MCF 10A (cell line): ENCODE data around the gene FAM3A. TPM values are rescaled to one million over a fixed set of nuclear protein-coding genes. Genes with fewer than 3 reads are reported as not detected.

Source experiments
- BruUV-seq: library from RNA; stranded (reverse); fragments of 400-500 nt; replicated peaks from 2 replicates; lab custom pipeline; 2021; lab: Mats Ljungman, UMichigan
- CTCF ChIA-PET: fragments of 300-600 bp; sonication (Branson Sonifier 250); formaldehyde crosslinking; extraction: SDS; loops from one replicate; lab custom pipeline; 2021; ENCODE audit warnings: antibody characterized with exemption, inconsistent platforms; lab: Yijun Ruan, JAX
- POLR2A ChIA-PET: fragments of 300-600, 350-650 bp; sonication (Branson Sonifier 250); formaldehyde crosslinking; extraction: SDS; loops from one replicate; lab custom pipeline; 2020; ENCODE audit warnings: antibody characterized with exemption, inconsistent platforms; lab: Yijun Ruan, JAX
- DNase-seq: peaks from one replicate; pipeline ENCODE4 v3.0.0-alpha.2; 2018; ENCODE audit not compliant: unreplicated experiment
- H3K27ac Mint-ChIP-seq: one replicate; pipeline ENCODE4 v1.8.0; 2022; ENCODE audit warnings: mild to moderate bottlenecking, low read depth, mixed read lengths; ENCODE audit not compliant: unreplicated experiment
- H3K27me3 Mint-ChIP-seq: one replicate; pipeline ENCODE4 v1.8.0; 2022; ENCODE audit warnings: mixed read lengths; ENCODE audit not compliant: insufficient read depth, unreplicated experiment
- H3K36me3 Mint-ChIP-seq: one replicate; pipeline ENCODE4 v1.8.0; 2022; ENCODE audit warnings: mild to moderate bottlenecking, moderate library complexity, mixed read lengths; ENCODE audit not compliant: insufficient read depth, unreplicated experiment
- H3K4me1 Mint-ChIP-seq: one replicate; pipeline ENCODE4 v1.8.0; 2022; ENCODE audit warnings: mixed read lengths; ENCODE audit not compliant: insufficient read depth, unreplicated experiment
- H3K4me3 Mint-ChIP-seq: one replicate; pipeline ENCODE4 v1.8.0; 2022; ENCODE audit warnings: mild to moderate bottlenecking, moderate library complexity, mixed read lengths; ENCODE audit not compliant: unreplicated experiment
- H3K9me3 Mint-ChIP-seq: one replicate; pipeline ENCODE4 v1.8.0; 2022; ENCODE audit warnings: mixed read lengths; ENCODE audit not compliant: unreplicated experiment
- CTCF ChIP-seq: fragments of 200-600 bp; IDR thresholded peaks from one replicate; pipeline ENCODE4 v1.8.0; 2022; ENCODE audit warnings: antibody characterized with exemption, mild to moderate bottlenecking; ENCODE audit not compliant: unreplicated experiment
- intact Hi-C: fragments of 100-400 bp; cut with micrococcal nuclease; formaldehyde crosslinking; loops from 2 replicates; pipeline ENCODE4 v1.14.1; 2022
- total RNA-seq: library from RNA; stranded (reverse); gene quantifications from 2 replicates; pipeline ENCODE4 v1.2.3, GENCODE V29; 2022

The FAM3A gene
- total RNA-seq, 1 experiment from 2014 or later = 40.9 TPM

- Mint-ChIP-seq H3K36me3 (peaks cover 26% of the 10 kb centered on the region), H3K27me3 (peaks cover 7% of the 10 kb centered on the region), H3K4me3 (no peak overlapping the region), H3K27ac (no peak overlapping the region), H3K4me1 (peaks cover 4% of the 10 kb centered on the region), H3K9me3 (no peaks in the 10 kb centered on the region)
- no peak for TF ChIP-seq CTCF
- no peak for DNase-seq
- POLR2A ChIA-PET = no interaction called here
- intact Hi-C loops = no loop called here
- no TSS peak for BruUV-seq
- CTCF ChIA-PET = interaction anchor here (0.7 kb wide), 1 partner anchor 1228 kb away, joined by 3 read pairs; no protein-coding TSS in a partner anchor
Measured at GRCh38 chrX:154465601-154466000, 50.4 kb downstream of the FAM3A start.

- H3K9me3 Mint-ChIP-seq = no peaks in the 10 kb centered on the region
- peaks cover 26% of the 10 kb centered on the region for H3K36me3 Mint-ChIP-seq
- BruUV-seq = no TSS peak
- intact Hi-C loops = no loop called here
- no peak overlapping the region for H3K4me3 Mint-ChIP-seq
- peaks cover 4% of the 10 kb centered on the region for H3K4me1 Mint-ChIP-seq
- H3K27me3 Mint-ChIP-seq = peaks cover 7% of the 10 kb centered on the region
- DNase-seq = no peak
- POLR2A ChIA-PET = no interaction called here
- H3K27ac Mint-ChIP-seq = no peak overlapping the region
- no peak for TF ChIP-seq CTCF
- CTCF ChIA-PET = no interaction called here
Measured at GRCh38 chrX:154464806-154465365, 51.1 kb downstream of the FAM3A start.

- no TSS peak for BruUV-seq
- CTCF ChIA-PET = interaction anchor here (0.5 to 0.6 kb wide), 2 partner anchors 1504 to 1539 kb away, joined by 3 read pairs; no protein-coding TSS in a partner anchor
- intact Hi-C loops = no loop called here
- peaks cover 18% of the 10 kb centered on the region for H3K36me3 Mint-ChIP-seq
- no peak overlapping the region for H3K4me3 Mint-ChIP-seq
- no peak overlapping the region for H3K27ac Mint-ChIP-seq
- peaks cover 7% of the 10 kb centered on the region for H3K27me3 Mint-ChIP-seq
- POLR2A ChIA-PET = no interaction called here
- peaks cover 4% of the 10 kb centered on the region for H3K4me1 Mint-ChIP-seq
- no peaks in the 10 kb centered on the region for H3K9me3 Mint-ChIP-seq
- DNase-seq = no peak
- no peak for TF ChIP-seq CTCF
Measured at GRCh38 chrX:154463611-154464220, 52.3 kb downstream of the FAM3A start.

- Mint-ChIP-seq H3K9me3 (no peaks in the 10 kb centered on the region), H3K27me3 (peaks cover 7% of the 10 kb centered on the region), H3K27ac (no peak overlapping the region), H3K4me1 (peaks cover 7% of the 10 kb centered on the region), H3K36me3 (peaks cover 14% of the 10 kb centered on the region), H3K4me3 (no peak overlapping the region)
- no peak for TF ChIP-seq CTCF
- intact Hi-C loops = no loop called here
- no TSS peak for BruUV-seq
- ChIA-PET POLR2A (no interaction called here), CTCF (interaction anchor here (1.2 kb wide), 1 partner anchor 65 kb away, joined by 5 read pairs; no protein-coding TSS in a partner anchor)
- no peak for DNase-seq
Measured at GRCh38 chrX:154462396-154462795, 53.6 kb downstream of the FAM3A start.
